HL-60/S4 (cell line): Measurements from ENCODE around the gene CA5A.
"Not testable (repeated sequence)": the region's sequence is repeated elsewhere in the genome, so short reads cannot be mapped to it uniquely, and the experiment has no call there.

ENCODE experiments used
- in situ Hi-C: fragments of 300-500 bp; cut with MboI; formaldehyde crosslinking; loops from 2 replicates; pipeline ENCODE4 v1.14.3; 2022; ENCODE audit warnings: low sequenced_read_pairs

CA5A gene

GRCh38 chr16:87897521-87898505 lies 38.5 kb downstream of the CA5A start:
- in situ Hi-C loops = no loop called here

GRCh38 chr16:87896924-87897520 lies 39.3 kb downstream of the CA5A start:
- in situ Hi-C loops = not testable (repeated sequence)

DNA sequence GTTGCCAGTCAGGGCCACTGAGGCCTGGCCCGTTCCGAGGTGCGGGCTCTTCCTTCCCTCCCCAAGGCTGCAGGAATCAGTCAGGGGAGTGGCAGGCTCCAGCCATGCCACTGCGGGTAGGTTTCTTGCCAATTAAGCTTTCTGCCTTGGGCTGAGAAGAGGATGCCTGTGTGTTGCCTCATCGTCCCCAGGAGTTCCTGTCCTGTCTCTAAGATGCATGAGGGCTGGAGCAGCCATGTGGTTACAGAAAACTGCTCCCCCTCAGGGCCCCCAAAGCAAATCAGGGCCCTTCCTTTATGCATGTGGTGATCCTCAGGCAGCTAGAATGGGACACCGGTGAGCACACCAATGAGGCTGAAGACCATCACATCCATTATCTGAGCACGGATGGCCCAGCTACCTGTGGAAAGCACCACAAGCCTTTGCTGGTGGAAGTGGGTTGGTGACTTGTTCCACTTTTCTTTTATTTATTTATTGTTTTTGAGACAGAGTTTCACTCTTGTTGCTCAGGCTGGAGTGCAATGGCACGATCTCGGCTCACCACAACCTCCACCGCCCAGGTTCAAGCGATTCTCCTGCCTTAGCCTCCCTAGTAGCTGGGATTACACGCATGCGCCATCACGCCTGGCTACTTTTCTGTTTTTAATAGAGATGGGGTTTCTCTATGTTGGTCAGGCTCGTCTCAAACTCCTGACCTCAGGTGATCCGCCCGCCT lies 40.0 kb downstream of the CA5A start:
- in situ Hi-C loops = not testable (repeated sequence)

DNA sequence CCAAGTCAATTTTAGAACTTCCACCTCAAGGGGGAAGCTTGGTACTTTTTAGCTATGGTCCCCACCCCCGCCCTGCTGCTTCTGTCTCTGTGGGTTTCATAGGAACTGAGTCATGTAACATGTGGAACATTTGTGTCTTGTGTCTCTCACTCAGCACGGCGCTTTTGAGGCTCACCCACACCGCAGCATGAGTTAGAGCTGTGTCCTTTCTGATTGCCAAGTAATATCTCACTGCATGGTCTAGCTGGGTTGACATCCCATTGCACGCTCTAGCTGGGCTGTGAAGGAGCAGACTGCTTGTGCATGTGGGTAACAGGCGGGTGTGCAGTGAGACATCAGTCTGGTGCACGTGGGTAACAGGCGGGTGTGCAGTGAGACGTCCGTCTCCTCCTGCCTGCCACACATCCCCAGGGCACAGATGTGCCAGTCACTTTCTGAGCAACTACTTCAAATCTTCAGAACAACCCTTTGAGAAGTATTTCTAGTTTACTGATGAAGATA lies 40.6 kb downstream of the CA5A start:
- in situ Hi-C loops = no loop called here

DNA sequence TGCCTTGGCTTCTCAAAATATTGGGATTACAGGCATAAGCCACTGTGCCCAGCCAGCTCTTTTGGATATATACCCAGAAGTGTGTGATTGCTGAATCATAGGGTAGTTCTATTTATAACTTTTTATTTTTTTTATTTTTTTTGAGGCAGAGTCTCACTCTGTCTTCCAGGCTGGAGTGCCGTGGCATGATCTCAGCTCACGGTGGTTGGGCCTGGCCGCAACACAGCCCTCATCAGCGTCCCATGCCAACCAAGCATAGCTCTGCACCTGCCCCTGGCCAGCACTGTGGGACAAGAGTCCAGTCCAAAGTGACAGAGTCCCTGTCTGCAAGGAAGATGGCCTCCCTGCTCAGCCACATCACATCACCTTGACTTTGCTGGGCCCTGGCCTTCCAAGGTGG lies 42.3 kb downstream of the CA5A start:
- in situ Hi-C loops = not testable (repeated sequence)

DNA sequence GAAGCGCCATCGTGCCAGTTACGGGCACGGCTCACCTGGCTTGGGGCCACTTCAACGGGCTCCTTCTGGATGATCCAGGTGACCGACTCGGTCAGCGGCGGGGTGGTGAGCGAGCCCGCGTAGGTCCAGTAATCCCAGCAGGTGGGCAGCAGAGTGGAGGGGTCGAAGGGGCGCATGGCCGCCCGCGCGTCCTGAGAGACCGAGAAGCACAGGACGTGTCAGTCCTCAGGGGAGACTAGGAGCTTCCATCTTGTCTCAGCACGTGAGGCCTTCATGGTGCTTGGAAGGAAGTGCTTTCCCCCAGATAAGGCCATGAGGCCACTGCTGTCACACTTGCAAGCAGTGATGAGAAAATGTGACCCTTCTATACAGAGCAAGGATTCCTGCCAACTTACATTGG lies 44.6 kb downstream of the CA5A start:
- in situ Hi-C loops = no loop called here

DNA sequence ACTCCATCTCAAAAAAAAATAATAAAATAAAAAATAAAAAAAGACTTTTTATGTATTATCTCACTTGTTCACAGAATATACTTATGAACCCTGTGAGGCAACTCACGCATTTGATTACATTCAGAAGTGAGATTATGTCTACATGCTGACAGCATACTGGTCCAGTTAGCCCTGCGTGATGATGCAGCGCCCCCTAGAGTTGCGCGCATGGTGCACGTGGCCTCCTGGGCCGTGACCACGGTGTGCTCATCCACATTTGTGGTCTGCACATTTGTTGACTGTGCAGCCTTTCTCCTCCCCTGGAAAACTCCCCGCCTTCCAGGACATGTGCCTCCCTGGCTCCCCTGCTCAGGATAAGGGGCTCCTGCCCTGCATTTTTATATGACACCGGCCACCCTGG lies 46.6 kb downstream of the CA5A start:
- in situ Hi-C loops = not testable (repeated sequence)

DNA sequence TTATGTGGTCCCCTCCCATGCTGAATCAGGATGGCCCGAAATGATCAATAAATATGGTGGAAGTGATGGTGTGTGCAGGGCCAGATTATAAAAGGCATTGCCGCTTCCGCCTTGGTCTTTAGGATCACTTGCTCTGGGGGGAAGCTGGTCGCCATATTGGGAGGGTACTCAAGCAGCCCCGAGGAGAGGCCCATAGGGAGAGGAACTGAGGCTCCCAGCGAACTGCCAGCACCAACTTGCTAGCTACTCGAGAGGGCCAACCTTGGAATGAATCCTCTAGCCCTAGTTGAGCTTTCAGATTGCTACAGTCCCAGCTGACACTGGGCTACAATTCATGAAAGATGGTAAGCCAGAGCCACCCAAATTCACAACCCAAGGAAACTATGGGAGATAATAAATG lies 48.0 kb downstream of the CA5A start:
- in situ Hi-C loops = not testable (repeated sequence)

- in situ Hi-C loops = not testable (repeated sequence)
Measured at GRCh38 chr16:87887931-87888330, 48.4 kb downstream of the CA5A start.

DNA sequence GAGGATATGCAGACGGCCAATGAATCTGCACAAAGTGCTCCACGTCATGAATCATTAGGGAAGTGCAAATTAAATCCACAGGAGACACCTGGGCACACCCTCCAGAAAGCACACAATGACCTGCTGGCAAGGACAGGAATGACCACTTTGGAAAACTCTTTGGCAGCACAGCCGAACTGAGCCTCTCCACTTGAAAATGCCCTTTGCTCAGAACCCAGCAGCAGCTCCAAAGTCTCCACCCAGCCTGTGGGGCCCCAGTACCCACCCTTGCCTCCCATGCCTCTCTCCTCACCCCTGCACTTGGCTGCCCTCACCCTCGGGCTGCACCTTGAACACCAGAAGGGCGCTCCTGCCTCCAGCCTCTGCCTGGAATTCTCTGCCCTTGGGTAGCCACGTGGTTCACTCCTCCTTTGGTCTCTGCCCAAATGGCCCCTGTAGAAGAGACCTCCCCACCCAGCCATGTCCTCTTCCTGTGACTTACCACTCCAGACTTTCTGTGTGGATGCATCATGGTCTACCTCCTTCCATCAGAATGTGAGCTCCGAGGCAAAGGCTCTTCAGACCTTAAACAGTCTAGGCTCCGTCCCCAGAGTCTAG lies 50.9 kb downstream of the CA5A start:
- in situ Hi-C loops = not testable (repeated sequence)

- in situ Hi-C loops = no loop called here
Measured at GRCh38 chr16:87882436-87883019, 53.8 kb downstream of the CA5A start.

GRCh38 chr16:87881324-87882200 lies 54.8 kb downstream of the CA5A start:
- in situ Hi-C loops = no loop called here

GRCh38 chr16:87880117-87880696 lies 56.1 kb downstream of the CA5A start:
- in situ Hi-C loops = no loop called here

DNA sequence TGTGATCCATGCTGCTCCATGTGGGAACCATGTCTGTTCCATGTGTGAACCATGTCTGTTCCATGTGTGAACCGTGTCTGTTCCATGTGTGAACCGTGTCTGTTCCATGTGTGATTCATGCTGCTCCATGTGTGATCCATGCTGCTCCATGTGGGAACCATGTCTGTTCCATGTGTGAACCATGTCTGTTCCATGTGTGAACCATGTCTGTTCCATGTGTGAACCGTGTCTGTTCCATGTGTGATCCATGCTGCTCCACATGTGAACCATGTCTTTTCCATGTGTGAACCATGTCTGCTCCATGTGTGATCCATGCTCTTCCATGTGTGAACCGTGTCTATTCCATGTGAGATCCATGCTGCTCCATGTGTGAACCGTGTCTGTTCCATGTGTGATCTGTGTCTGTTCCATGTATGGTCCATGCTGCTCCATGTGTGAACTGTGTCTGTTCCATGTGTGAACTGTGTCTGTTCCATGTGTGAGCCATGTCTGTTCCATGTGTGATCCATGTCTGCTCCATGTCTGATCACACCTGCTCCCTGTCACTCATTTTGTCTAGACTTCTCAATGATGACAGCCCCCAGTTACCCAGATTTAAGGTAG lies 56.8 kb downstream of the CA5A start:
- in situ Hi-C loops = not testable (repeated sequence)

GRCh38 chr16:87878704-87879103 lies 57.6 kb downstream of the CA5A start:
- in situ Hi-C loops = no loop called here

DNA sequence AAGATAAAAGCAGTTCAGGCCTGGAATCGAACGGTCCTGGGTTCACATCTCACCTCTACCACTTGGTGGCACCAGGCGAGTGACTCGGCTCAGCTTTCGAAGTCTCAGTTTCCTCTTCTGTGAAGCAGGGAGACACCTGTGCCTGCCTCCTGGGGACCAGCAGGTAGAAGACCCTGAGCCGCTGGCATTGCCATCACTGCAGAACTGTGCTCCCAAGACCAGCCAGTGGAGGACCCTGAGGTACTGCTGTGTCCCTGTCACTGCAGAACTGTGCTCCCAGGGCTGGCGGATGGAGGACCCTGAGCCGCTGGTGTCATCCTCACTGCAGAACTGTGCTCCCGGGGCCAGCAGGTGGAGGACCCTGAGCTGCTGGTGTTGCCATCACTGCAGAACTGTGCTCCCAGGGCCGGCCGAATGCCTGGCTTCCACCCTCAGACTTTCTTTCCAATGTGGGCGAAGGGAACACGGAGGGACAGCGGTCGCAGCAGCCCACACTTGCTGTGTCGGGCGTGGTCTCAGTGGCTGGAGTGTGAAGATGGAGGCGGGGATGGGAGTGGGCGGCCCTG lies 58.3 kb downstream of the CA5A start:
- in situ Hi-C loops = no loop called here

- in situ Hi-C loops = no loop called here
Measured at GRCh38 chr16:87874639-87875427, 61.5 kb downstream of the CA5A start.
